Measurements from ENCODE around the gene MBD3L2B.
A peak's percentile ranks its signal among the peaks of the same experiment; 100 is the strongest.
"Not testable (repeated sequence)": the region's sequence is repeated elsewhere in the genome, so short reads cannot be mapped to it uniquely, and the experiment has no call there.

Gene MBD3L2B

DNA sequence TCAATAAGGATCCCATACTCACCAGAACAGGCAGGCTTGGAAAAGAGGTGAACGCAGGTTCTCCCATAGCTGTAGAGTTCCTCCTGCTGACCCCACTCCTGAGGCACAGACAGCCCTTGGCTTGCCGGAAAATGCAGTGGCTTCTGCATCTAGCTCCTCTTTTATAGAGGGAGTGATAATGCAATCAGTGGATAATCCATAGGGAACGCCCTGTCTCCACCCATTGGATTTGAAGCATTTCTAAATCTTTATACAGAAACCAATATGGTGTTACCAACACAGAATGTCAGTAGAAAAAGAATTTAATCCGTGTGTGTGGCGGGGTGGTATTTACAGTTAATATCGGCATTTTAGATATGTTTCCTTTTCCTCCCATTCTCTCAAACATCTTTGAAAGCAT lies at the start of gene MBD3L2B:
Gene MBD3L2B (minus strand): TSS at position 101 of the 400 bp plus-strand sequence. CDS start 34 bp downstream, at position 67.
- DNase-seq (ENCODE audit: low read depth in 2 of 2, low spot score in 1 of 2): not testable (repeated sequence)

- DNase-seq (ENCODE audit: low read depth in 2 of 2, low spot score in 1 of 2): no peak
Measured at GRCh38 chr19:7069904-7070226, 48.6 kb upstream of the MBD3L2B start.

DNA sequence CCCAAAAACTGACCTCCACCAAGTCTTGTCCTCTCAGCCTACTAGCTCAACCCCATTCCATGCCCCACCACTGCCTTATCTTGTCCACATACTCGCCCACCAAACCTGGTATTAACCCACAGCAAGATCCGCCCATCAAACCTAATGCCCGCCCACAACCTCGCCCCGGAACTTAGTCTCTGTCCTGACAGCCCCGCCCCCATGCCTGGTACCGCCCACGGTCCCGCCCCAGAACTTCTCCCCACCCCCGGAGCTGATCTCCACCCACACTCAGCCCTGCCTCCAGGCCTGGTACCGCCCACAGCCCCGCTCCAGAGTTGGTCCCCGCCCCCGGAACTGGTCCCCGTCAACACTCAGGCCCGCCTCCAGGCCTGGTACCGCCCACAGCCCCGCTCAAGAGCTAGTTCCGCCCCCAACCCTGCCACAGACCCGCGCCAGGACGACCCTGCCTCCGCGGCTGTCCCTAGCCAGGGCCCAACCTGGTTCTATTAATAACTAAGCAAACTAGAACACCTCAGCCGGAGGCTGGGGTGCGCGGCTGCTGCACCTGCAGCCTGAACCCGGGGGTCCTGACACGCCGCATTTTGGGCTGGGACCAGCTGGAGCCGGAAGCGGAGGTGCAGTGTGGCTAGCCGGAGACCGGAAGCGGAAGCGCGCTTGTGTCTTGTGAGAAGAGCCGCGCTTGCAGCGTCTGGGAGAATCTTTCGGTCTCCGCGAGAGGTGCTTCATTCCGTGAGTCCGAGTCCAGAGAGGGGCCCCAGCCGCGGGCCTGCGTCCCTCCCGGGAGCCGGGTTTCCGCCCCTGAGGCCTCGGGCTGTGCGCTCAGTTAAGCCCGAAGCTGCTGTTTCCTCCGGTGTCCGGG lies 48.0 kb upstream of the MBD3L2B start, which contains the start of gene ZNF557:
Gene ZNF557 (plus strand): TSS at position 662 of the 862 bp plus-strand sequence. CDS start 5,372 bp downstream, outside the sequence.
- peak; percentile 97 to 99 for DNase-seq (ENCODE audit: low read depth in 2 of 2, low spot score in 1 of 2)

- no peak for DNase-seq (ENCODE audit: low read depth in 2 of 2, low spot score in 1 of 2)
Measured at GRCh38 chr19:7068599-7068998, 47.4 kb upstream of the MBD3L2B start.

- DNase-seq (ENCODE audit: low read depth in 2 of 2, low spot score in 1 of 2): no peak
Measured at GRCh38 chr19:7067716-7068115, 46.5 kb upstream of the MBD3L2B start.

GRCh38 chr19:7067122-7067521 lies 45.9 kb upstream of the MBD3L2B start:
- not testable (repeated sequence) for DNase-seq (ENCODE audit: low read depth in 2 of 2, low spot score in 1 of 2)

DNA sequence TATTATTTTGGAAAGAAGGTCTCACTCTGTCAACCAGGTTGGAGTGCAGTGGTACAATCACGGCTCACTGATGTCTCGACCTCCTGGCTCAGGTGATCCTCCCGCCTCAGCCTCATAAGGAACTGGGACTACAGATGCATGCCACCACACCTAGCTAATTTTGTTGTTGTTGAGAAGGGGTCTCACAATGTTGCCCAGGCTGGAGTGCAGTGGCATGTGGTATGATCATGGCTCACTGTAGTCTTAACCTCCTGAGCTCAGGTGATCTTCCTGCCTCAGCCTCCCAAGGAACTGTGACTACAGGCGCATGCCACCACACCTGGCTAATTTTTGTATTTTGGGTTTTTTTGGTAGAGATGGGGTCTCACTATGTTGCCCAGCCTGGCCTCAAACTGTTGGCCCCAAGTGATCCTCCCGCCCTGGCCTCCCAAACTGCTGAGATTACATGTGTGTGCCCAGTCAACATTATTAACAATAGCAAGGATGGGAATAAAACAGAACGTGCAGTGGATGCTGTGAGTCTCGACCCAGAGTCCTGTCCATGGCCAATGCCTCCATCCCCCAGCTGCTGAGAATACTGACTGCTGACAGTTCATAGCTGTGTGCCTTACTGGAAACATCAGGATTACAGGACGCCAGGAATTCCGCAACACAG lies 42.7 kb upstream of the MBD3L2B start:
- DNase-seq (ENCODE audit: low read depth in 2 of 2, low spot score in 1 of 2): no peak

GRCh38 chr19:7063339-7063738 lies 42.1 kb upstream of the MBD3L2B start:
- no peak for DNase-seq (ENCODE audit: low read depth in 2 of 2, low spot score in 1 of 2)

DNA sequence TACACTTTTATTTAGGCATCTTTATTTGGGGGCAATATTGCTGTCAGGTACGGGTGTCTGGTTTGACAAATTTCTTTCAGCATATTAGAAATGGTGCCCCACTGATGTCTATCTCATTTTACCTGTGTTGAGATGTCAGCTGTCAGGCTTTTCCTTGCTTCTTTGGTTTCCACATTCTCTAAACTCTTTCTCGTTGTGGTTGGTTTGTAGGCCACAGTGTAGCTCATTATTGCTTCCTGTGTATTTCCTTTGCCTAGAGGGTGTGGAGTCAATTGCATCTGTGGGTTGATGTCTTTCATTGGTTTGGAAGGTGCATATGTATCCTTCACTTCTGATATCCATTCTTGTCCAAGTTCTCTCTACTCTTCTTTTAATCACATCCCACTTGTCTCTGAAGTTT lies 38.7 kb upstream of the MBD3L2B start:
- not testable (repeated sequence) for DNase-seq (ENCODE audit: low read depth in 2 of 2, low spot score in 1 of 2)

GRCh38 chr19:7058576-7058975 lies 37.3 kb upstream of the MBD3L2B start, which contains the start of gene MBD3L3:
TSS of gene MBD3L3 (minus strand) at chr19:7058676. CDS start at chr19:7058605, 71 bp downstream.
- not testable (repeated sequence) for DNase-seq (ENCODE audit: low read depth in 2 of 2, low spot score in 1 of 2)

DNA sequence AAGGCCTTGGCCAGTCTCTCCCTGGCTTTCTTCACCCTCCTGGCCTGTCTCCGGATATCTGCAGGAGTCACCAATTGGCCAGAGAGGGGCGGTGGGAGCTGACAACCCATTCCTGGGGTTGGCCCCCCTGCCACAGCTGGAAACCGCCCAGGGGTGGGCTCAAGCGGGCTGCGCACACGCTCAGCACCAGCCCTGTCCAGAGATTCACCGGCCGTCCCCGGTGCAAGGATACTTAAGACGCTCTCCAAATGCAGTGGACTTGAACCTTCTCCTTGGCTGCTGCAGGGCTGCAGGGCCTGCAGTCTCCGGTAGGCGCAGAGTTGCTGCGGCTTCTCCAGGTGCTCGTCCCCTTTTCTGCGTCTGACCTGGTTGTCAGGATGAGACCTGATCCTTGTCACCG lies 35.1 kb upstream of the MBD3L2B start:
- DNase-seq (ENCODE audit: low read depth in 2 of 2, low spot score in 1 of 2): not testable (repeated sequence)

- DNase-seq (ENCODE audit: low read depth in 2 of 2, low spot score in 1 of 2): not testable (repeated sequence)
Measured at GRCh38 chr19:7055679-7056078, 34.4 kb upstream of the MBD3L2B start.

GRCh38 chr19:7054635-7055368 lies 33.6 kb upstream of the MBD3L2B start:
- DNase-seq (ENCODE audit: low read depth in 2 of 2, low spot score in 1 of 2): not testable (repeated sequence)

GRCh38 chr19:7052896-7053295 lies 31.7 kb upstream of the MBD3L2B start:
- not testable (repeated sequence) for DNase-seq (ENCODE audit: low read depth in 2 of 2, low spot score in 1 of 2)

- DNase-seq (ENCODE audit: low read depth in 2 of 2, low spot score in 1 of 2): not testable (repeated sequence)
Measured at GRCh38 chr19:7051421-7051820, 30.2 kb upstream of the MBD3L2B start.

- not testable (repeated sequence) for DNase-seq (ENCODE audit: low read depth in 2 of 2, low spot score in 1 of 2)
Measured at GRCh38 chr19:7049021-7049420, 27.8 kb upstream of the MBD3L2B start, which contains the start of gene MBD3L2. TSS of gene MBD3L2 (plus strand) at chr19:7049321. CDS start at chr19:7049374, 53 bp downstream.

DNA sequence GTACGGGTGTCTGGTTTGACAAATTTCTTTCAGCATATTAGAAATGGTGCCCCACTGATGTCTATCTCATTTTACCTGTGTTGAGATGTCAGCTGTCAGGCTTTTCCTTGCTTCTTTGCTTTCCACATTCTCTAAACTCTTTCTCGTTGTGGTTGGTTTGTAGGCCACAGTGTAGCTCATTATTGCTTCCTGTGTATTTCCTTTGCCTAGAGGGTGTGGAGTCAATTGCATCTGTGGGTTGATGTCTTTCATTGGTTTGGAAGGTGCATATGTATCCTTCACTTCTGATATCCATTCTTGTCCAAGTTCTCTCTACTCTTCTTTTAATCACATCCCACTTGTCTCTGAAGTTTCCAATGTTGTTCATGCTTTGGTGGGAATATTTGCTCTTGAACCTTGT lies 20.3 kb upstream of the MBD3L2B start:
- DNase-seq (ENCODE audit: low read depth in 2 of 2, low spot score in 1 of 2): not testable (repeated sequence)

DNA sequence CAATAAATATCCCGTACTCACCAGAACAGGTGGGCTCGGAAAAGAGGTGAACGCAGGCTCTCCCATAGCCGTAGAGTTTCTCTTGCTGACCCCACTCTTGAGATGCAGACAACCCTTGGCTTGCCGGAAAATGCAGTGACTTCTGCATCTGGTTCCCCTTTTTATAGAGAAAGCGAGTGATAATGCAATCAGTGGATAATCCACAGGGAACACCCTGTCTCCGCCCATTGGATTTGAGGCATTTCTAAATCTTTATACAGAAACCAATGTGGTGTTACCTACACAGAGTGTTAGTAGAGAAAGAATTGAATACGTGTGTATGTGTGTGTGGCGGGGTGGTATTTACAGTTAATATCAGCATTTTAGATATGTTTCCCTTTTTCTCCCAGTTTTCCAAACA lies 18.8 kb upstream of the MBD3L2B start, which contains the start of gene MBD3L4:
Gene MBD3L4 (minus strand): TSS at position 101 of the 400 bp plus-strand sequence. CDS start 35 bp downstream, at position 66.
- DNase-seq (ENCODE audit: low read depth in 2 of 2, low spot score in 1 of 2): not testable (repeated sequence)

DNA sequence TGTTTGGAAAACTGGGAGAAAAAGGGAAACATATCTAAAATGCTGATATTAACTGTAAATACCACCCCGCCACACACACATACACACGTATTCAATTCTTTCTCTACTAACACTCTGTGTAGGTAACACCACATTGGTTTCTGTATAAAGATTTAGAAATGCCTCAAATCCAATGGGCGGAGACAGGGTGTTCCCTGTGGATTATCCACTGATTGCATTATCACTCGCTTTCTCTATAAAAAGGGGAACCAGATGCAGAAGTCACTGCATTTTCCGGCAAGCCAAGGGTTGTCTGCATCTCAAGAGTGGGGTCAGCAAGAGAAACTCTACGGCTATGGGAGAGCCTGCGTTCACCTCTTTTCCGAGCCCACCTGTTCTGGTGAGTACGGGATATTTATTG lies 9.0 kb upstream of the MBD3L2B start, which contains the start of gene MBD3L5:
Gene MBD3L5 (plus strand): TSS at position 301 of the 400 bp plus-strand sequence. CDS start 34 bp downstream, at position 335.
- not testable (repeated sequence) for DNase-seq (ENCODE audit: low read depth in 2 of 2, low spot score in 1 of 2)

- DNase-seq (ENCODE audit: low read depth in 2 of 2, low spot score in 1 of 2): not testable (repeated sequence)
Measured at GRCh38 chr19:7028790-7029189, 7.6 kb upstream of the MBD3L2B start.

GRCh38 chr19:7018828-7019227 lies 2.4 kb downstream of the MBD3L2B start:
- no peak for DNase-seq (ENCODE audit: low read depth in 2 of 2, low spot score in 1 of 2)
